Effector memory CD8-positive, alpha-beta T cell (primary cell): ENCODE measurements around the gene UBE2G2.

Source experiments
- ATAC-seq: fragments of 150-1000 bp; cut with Tn5 transposase; replicated peaks from 2 replicates; pipeline ENCODE4 v1.10.0; 2021; ENCODE audit warnings: mild to moderate bottlenecking, moderate library complexity
- DNase-seq, 3 experiments: peaks; one replicate each; pipeline ENCODE4 v3.0.0; 2021
- H3K27ac Mint-ChIP-seq, 2 donors: one replicate each; pipeline ENCODE4 v1.8.0; 2022; ENCODE audit warnings: mild to moderate bottlenecking in 2 of 2, mixed read lengths in 2 of 2, moderate library complexity in 2 of 2
- H3K27me3 Mint-ChIP-seq, 2 donors: one replicate each; pipeline ENCODE4 v1.8.0; 2022; ENCODE audit warnings: mixed read lengths in 2 of 2
- H3K36me3 Mint-ChIP-seq: one replicate; pipeline ENCODE4 v1.8.0; 2022; ENCODE audit warnings: mild to moderate bottlenecking, moderate library complexity, mixed read lengths; ENCODE audit not compliant: insufficient read depth
- H3K4me1 Mint-ChIP-seq, 2 donors: one replicate each; pipeline ENCODE4 v1.8.0; 2022; ENCODE audit warnings: low read depth in 2 of 2, mixed read lengths in 2 of 2
- H3K4me3 Mint-ChIP-seq, 2 donors: one replicate each; pipeline ENCODE4 v1.8.0; 2022; ENCODE audit warnings: mild to moderate bottlenecking in 2 of 2, mixed read lengths in 2 of 2, moderate library complexity in 2 of 2
- H3K9me3 Mint-ChIP-seq, 2 donors: one replicate each; pipeline ENCODE4 v1.8.0; 2022; ENCODE audit warnings: mixed read lengths in 2 of 2

The UBE2G2 gene

GRCh38 chr21:44816761-44817505 is 15.3 kb upstream of the UBE2G2 start:
- ATAC-seq (no peak), DNase-seq (no peak)
- no peaks in the 10 kb centered on the region for H3K9me3 Mint-ChIP-seq
- H3K4me1 Mint-ChIP-seq: peaks cover 12% of the 10 kb centered on the region in 2 donors
- peaks cover 13% of the 10 kb centered on the region for H3K36me3 Mint-ChIP-seq
- H3K27me3 Mint-ChIP-seq: no peaks in the 10 kb centered on the region
- H3K27ac Mint-ChIP-seq: peak overlapping the region in 1 of 2 donors; percentile 17
- H3K4me3 Mint-ChIP-seq: peak overlapping the region; percentile 77 to 84

GRCh38 chr21:44815852-44816628 is 14.4 kb upstream of the UBE2G2 start:
- Mint-ChIP-seq H3K36me3 (peaks cover 17% of the 10 kb centered on the region), H3K4me3 (peak overlapping the region; percentile 77 to 84), H3K9me3 (no peaks in the 10 kb centered on the region), H3K27me3 (no peaks in the 10 kb centered on the region), H3K27ac (peak overlapping the region in 1 of 2 donors; percentile 17), H3K4me1 (peaks cover 14 to 19% of the 10 kb centered on the region in 2 donors)
- ATAC-seq (no peak), DNase-seq (no peak)

GRCh38 chr21:44815225-44815624 is 13.6 kb upstream of the UBE2G2 start:
- H3K36me3 Mint-ChIP-seq: peaks cover 18% of the 10 kb centered on the region
- H3K4me3 Mint-ChIP-seq: no peak overlapping the region
- no peak overlapping the region for H3K27ac Mint-ChIP-seq
- peaks cover 16 to 22% of the 10 kb centered on the region in 2 donors for H3K4me1 Mint-ChIP-seq
- DNase-seq: no peak
- no peaks in the 10 kb centered on the region for H3K9me3 Mint-ChIP-seq
- H3K27me3 Mint-ChIP-seq: no peaks in the 10 kb centered on the region
- no peak for ATAC-seq

- peaks cover 18% of the 10 kb centered on the region for H3K36me3 Mint-ChIP-seq
- DNase-seq (no peak), ATAC-seq (no peak)
- no peaks in the 10 kb centered on the region for H3K9me3 Mint-ChIP-seq
- peaks cover 19 to 22% of the 10 kb centered on the region in 2 donors for H3K4me1 Mint-ChIP-seq
- no peak overlapping the region for H3K4me3 Mint-ChIP-seq
- no peaks in the 10 kb centered on the region for H3K27me3 Mint-ChIP-seq
- no peak overlapping the region for H3K27ac Mint-ChIP-seq
These were observed 12.9 kb upstream of the UBE2G2 start for GRCh38 chr21:44814498-44815023.

- Mint-ChIP-seq H3K4me1 (peaks cover 19 to 22% of the 10 kb centered on the region in 2 donors), H3K9me3 (no peaks in the 10 kb centered on the region), H3K4me3 (no peak overlapping the region), H3K27me3 (no peaks in the 10 kb centered on the region), H3K36me3 (peaks cover 21% of the 10 kb centered on the region), H3K27ac (no peak overlapping the region)
- DNase-seq (no peak), ATAC-seq (no peak)
These were observed 12.1 kb upstream of the UBE2G2 start for GRCh38 chr21:44813727-44814126.

GRCh38 chr21:44813149-44813548 is 11.5 kb upstream of the UBE2G2 start:
- DNase-seq (no peak), ATAC-seq (no peak)
- Mint-ChIP-seq H3K4me3 (no peak overlapping the region), H3K27ac (no peak overlapping the region), H3K36me3 (peaks cover 21% of the 10 kb centered on the region), H3K4me1 (peaks cover 19 to 22% of the 10 kb centered on the region in 2 donors), H3K27me3 (no peaks in the 10 kb centered on the region), H3K9me3 (no peaks in the 10 kb centered on the region)

- no peak overlapping the region for H3K4me3 Mint-ChIP-seq
- H3K36me3 Mint-ChIP-seq: peaks cover 21% of the 10 kb centered on the region
- ATAC-seq: no peak
- H3K9me3 Mint-ChIP-seq: no peaks in the 10 kb centered on the region
- H3K27me3 Mint-ChIP-seq: no peaks in the 10 kb centered on the region
- peaks cover 19 to 22% of the 10 kb centered on the region in 2 donors for H3K4me1 Mint-ChIP-seq
- DNase-seq: no peak
- H3K27ac Mint-ChIP-seq: peak overlapping the region in 1 of 2 donors; percentile 57
These were observed 11.0 kb upstream of the UBE2G2 start for GRCh38 chr21:44812640-44813039.

- Mint-ChIP-seq H3K36me3 (peaks cover 31% of the 10 kb centered on the region), H3K27ac (peak overlapping the region; percentile 9 to 44), H3K9me3 (no peaks in the 10 kb centered on the region), H3K4me3 (no peak overlapping the region), H3K4me1 (peaks cover 11 to 13% of the 10 kb centered on the region in 2 donors), H3K27me3 (no peaks in the 10 kb centered on the region)
- DNase-seq (no peak), ATAC-seq (no peak)
These were observed 9.2 kb upstream of the UBE2G2 start for GRCh38 chr21:44810779-44811178.

- Mint-ChIP-seq H3K4me1 (peaks cover 14 to 15% of the 10 kb centered on the region in 2 donors), H3K9me3 (no peaks in the 10 kb centered on the region), H3K27ac (no peak overlapping the region), H3K36me3 (peaks cover 40% of the 10 kb centered on the region), H3K27me3 (no peaks in the 10 kb centered on the region), H3K4me3 (no peak overlapping the region)
- ATAC-seq (no peak), DNase-seq (no peak)
These were observed 4.2 kb upstream of the UBE2G2 start for GRCh38 chr21:44805859-44806258.

- ATAC-seq: no peak
- Mint-ChIP-seq H3K4me3 (no peak overlapping the region), H3K9me3 (no peaks in the 10 kb centered on the region), H3K36me3 (peaks cover 44% of the 10 kb centered on the region), H3K4me1 (peaks cover 18 to 19% of the 10 kb centered on the region in 2 donors), H3K27ac (no peak overlapping the region), H3K27me3 (no peaks in the 10 kb centered on the region)
- no peak for DNase-seq
These were observed 3.6 kb upstream of the UBE2G2 start for GRCh38 chr21:44805226-44805625.

GRCh38 chr21:44804762-44805161 is 3.1 kb upstream of the UBE2G2 start:
- Mint-ChIP-seq H3K4me3 (no peak overlapping the region), H3K27ac (no peak overlapping the region), H3K36me3 (peaks cover 44% of the 10 kb centered on the region), H3K27me3 (no peaks in the 10 kb centered on the region), H3K9me3 (no peaks in the 10 kb centered on the region), H3K4me1 (peaks cover 18 to 23% of the 10 kb centered on the region in 2 donors)
- ATAC-seq: no peak
- DNase-seq: no peak

GRCh38 chr21:44803651-44804050 is 2.0 kb upstream of the UBE2G2 start:
- peak overlapping the region in 1 of 2 donors; percentile 86 for H3K4me3 Mint-ChIP-seq
- ATAC-seq (no peak), DNase-seq (no peak)
- peaks cover 24 to 30% of the 10 kb centered on the region in 2 donors for H3K4me1 Mint-ChIP-seq
- H3K27ac Mint-ChIP-seq: peak overlapping the region in 1 of 2 donors; percentile 85
- no peaks in the 10 kb centered on the region for H3K9me3 Mint-ChIP-seq
- H3K27me3 Mint-ChIP-seq: no peaks in the 10 kb centered on the region
- H3K36me3 Mint-ChIP-seq: peaks cover 41% of the 10 kb centered on the region

GRCh38 chr21:44802396-44803153 is 955 bp upstream of the UBE2G2 start:
- no peaks in the 10 kb centered on the region for H3K27me3 Mint-ChIP-seq

More at GRCh38 chr21:44802396-44803153, 955 bp upstream of the UBE2G2 start:
- Mint-ChIP-seq H3K4me1 (peaks cover 26 to 35% of the 10 kb centered on the region in 2 donors), H3K36me3 (peaks cover 47% of the 10 kb centered on the region), H3K4me3 (peak overlapping the region; percentile 86 to 88), H3K27ac (peak overlapping the region; percentile 77 to 85), H3K9me3 (no peaks in the 10 kb centered on the region)
- DNase-seq (no peak), ATAC-seq (no peak)
